Body of pancreas (tissue), 4 donors: ENCODE measurements around the gene ICA1L.

Source experiments
- POLR2A ChIP-seq, 3 donors: fragments of 450-650 bp; IDR thresholded peaks; one replicate each; pipeline ENCODE4 v1.6.1; 2016; ENCODE audit warnings: antibody characterized with exemption in 3 of 3, mild to moderate bottlenecking in 2 of 3
- TF ChIP-seq, protein P1 (sequence below), 7 experiments: fragments of 450-650 bp in 4 of 7; fragments of 200-600 bp in 3 of 7; sonication (generic) in 3 of 7; IDR thresholded peaks; one replicate each; pipeline ENCODE4 v1.5.1; 2016 to 2019; ENCODE audit warnings: antibody characterized with exemption in 7 of 7

DNA sequence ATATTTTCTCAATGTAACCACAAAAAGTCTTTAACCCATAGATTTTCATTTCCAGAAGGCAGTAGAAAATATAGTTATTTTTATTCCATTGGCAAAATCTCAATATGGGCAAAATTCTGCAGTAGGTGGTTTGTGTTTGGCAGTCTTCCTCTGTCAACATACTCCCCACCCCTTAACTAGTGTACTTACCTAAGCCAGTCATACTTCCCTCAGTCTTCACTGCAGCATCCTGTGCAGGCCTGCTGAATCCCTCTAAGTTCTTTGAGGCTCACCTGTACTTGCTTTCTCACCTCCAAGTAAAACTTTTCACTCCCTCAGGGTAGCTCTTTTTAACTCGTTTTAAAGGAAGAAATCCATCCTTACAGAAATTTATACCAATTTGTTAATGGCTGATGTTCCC is 47.3 kb upstream of the ICA1L start:
- TF ChIP-seq, protein P1, sequence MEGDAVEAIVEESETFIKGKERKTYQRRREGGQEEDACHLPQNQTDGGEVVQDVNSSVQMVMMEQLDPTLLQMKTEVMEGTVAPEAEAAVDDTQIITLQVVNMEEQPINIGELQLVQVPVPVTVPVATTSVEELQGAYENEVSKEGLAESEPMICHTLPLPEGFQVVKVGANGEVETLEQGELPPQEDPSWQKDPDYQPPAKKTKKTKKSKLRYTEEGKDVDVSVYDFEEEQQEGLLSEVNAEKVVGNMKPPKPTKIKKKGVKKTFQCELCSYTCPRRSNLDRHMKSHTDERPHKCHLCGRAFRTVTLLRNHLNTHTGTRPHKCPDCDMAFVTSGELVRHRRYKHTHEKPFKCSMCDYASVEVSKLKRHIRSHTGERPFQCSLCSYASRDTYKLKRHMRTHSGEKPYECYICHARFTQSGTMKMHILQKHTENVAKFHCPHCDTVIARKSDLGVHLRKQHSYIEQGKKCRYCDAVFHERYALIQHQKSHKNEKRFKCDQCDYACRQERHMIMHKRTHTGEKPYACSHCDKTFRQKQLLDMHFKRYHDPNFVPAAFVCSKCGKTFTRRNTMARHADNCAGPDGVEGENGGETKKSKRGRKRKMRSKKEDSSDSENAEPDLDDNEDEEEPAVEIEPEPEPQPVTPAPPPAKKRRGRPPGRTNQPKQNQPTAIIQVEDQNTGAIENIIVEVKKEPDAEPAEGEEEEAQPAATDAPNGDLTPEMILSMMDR (IDR thresholded peaks at IDR 0.05): no peak
- no peak for TF ChIP-seq POLR2A (IDR thresholded peaks at IDR 0.05)
